ES-I3 (cell line): ENCODE data around the gene DTNB.

Experiments
- H3K36me3 ChIP-seq: 2 replicates; pipeline ENCODE4 v1.6.1; 2013; ENCODE audit warnings: mild to moderate bottlenecking, low read length, control low read depth, moderate library complexity; ENCODE audit not compliant: insufficient read depth
- H3K4me1 ChIP-seq: 2 replicates; pipeline ENCODE4 v1.6.1; 2013; ENCODE audit warnings: mild to moderate bottlenecking, control low read depth, low read length; ENCODE audit not compliant: insufficient read depth
- H3K9ac ChIP-seq: 2 replicates; pipeline ENCODE4 v1.6.1; 2013; ENCODE audit warnings: low read depth, mild to moderate bottlenecking, low read length, moderate library complexity
- H3K9me3 ChIP-seq: 2 replicates; pipeline ENCODE4 v1.6.1; 2013; ENCODE audit warnings: mild to moderate bottlenecking, low read length, moderate library complexity; ENCODE audit not compliant: control insufficient read depth, insufficient read depth

DTNB gene

GRCh38 chr2:25375989-25376545 is 297.3 kb downstream of the DTNB start:
- Histone ChIP-seq H3K4me1 (peaks cover 6% of the 10 kb centered on the region), H3K9me3 (no peaks in the 10 kb centered on the region), H3K9ac (peak overlapping the region; percentile 7; the same call in 1 of the 2 replicates), H3K36me3 (no peaks in the 10 kb centered on the region)

- Histone ChIP-seq H3K4me1 (peaks cover 6% of the 10 kb centered on the region), H3K9ac (no peak overlapping the region), H3K36me3 (no peaks in the 10 kb centered on the region), H3K9me3 (no peaks in the 10 kb centered on the region)
These were observed 297.9 kb downstream of the DTNB start for GRCh38 chr2:25375371-25375988.

- Histone ChIP-seq H3K4me1 (peaks cover 6% of the 10 kb centered on the region), H3K9ac (no peak overlapping the region), H3K9me3 (no peaks in the 10 kb centered on the region), H3K36me3 (no peaks in the 10 kb centered on the region)
These were observed 298.6 kb downstream of the DTNB start for GRCh38 chr2:25374827-25375226.

- H3K4me1 ChIP-seq: peaks cover 6% of the 10 kb centered on the region
- no peak overlapping the region for H3K9ac ChIP-seq
- H3K36me3 ChIP-seq: no peaks in the 10 kb centered on the region
- no peaks in the 10 kb centered on the region for H3K9me3 ChIP-seq
These were observed 299.0 kb downstream of the DTNB start for GRCh38 chr2:25374411-25374810.

GRCh38 chr2:25373269-25373981 is 300.0 kb downstream of the DTNB start:
- peaks cover 6% of the 10 kb centered on the region for H3K4me1 ChIP-seq
- no peaks in the 10 kb centered on the region for H3K9me3 ChIP-seq
- H3K9ac ChIP-seq: no peak overlapping the region
- no peaks in the 10 kb centered on the region for H3K36me3 ChIP-seq

GRCh38 chr2:25372405-25373268 is 300.7 kb downstream of the DTNB start:
- H3K9ac ChIP-seq: no peak overlapping the region

GRCh38 chr2:25371253-25372241 is 301.8 kb downstream of the DTNB start:
- Histone ChIP-seq H3K9me3 (no peaks in the 10 kb centered on the region), H3K4me1 (no peaks in the 10 kb centered on the region; the same call in 1 of the 2 replicates), H3K9ac (no peak overlapping the region), H3K36me3 (no peaks in the 10 kb centered on the region)

More at GRCh38 chr2:25372405-25373268, 300.7 kb downstream of the DTNB start:
- Histone ChIP-seq H3K9me3 (no peaks in the 10 kb centered on the region), H3K36me3 (no peaks in the 10 kb centered on the region), H3K4me1 (peaks cover 6% of the 10 kb centered on the region)

GRCh38 chr2:25369876-25370275 is 303.5 kb downstream of the DTNB start:
- H3K9ac ChIP-seq: no peak overlapping the region

GRCh38 chr2:25369439-25369838 is 303.9 kb downstream of the DTNB start:
- H3K36me3 ChIP-seq: no peaks in the 10 kb centered on the region
- no peaks in the 10 kb centered on the region for H3K9me3 ChIP-seq
- H3K4me1 ChIP-seq: 0 out of 2 replicates have a peak, but pooled peaks cover 4% of the 10 kb centered on the region
- no peak overlapping the region for H3K9ac ChIP-seq

More at GRCh38 chr2:25369876-25370275, 303.5 kb downstream of the DTNB start:
- Histone ChIP-seq H3K9me3 (no peaks in the 10 kb centered on the region), H3K4me1 (0 out of 2 replicates have a peak, but pooled peaks cover 3% of the 10 kb centered on the region), H3K36me3 (no peaks in the 10 kb centered on the region)

GRCh38 chr2:25368660-25369059 is 304.7 kb downstream of the DTNB start:
- H3K9me3 ChIP-seq: no peaks in the 10 kb centered on the region
- H3K9ac ChIP-seq: no peak overlapping the region

GRCh38 chr2:25367296-25367695 is 306.1 kb downstream of the DTNB start:
- Histone ChIP-seq H3K9ac (no peak overlapping the region), H3K4me1 (0 out of 2 replicates have a peak, but pooled peaks cover 6% of the 10 kb centered on the region), H3K36me3 (no peaks in the 10 kb centered on the region), H3K9me3 (no peaks in the 10 kb centered on the region)

More at GRCh38 chr2:25368660-25369059, 304.7 kb downstream of the DTNB start:
- 0 out of 2 replicates have a peak, but pooled peaks cover 4% of the 10 kb centered on the region for H3K4me1 ChIP-seq
- H3K36me3 ChIP-seq: no peaks in the 10 kb centered on the region

- Histone ChIP-seq H3K9me3 (no peaks in the 10 kb centered on the region), H3K4me1 (peaks cover 8% of the 10 kb centered on the region; the same call in 1 of the 2 replicates), H3K9ac (no peak overlapping the region), H3K36me3 (no peaks in the 10 kb centered on the region)
These were observed 306.7 kb downstream of the DTNB start for GRCh38 chr2:25366629-25367028.

- no peak overlapping the region for H3K9ac ChIP-seq
- H3K36me3 ChIP-seq: no peaks in the 10 kb centered on the region
- H3K9me3 ChIP-seq: no peaks in the 10 kb centered on the region
- peaks cover 8% of the 10 kb centered on the region; the same call in 1 of the 2 replicates for H3K4me1 ChIP-seq
These were observed 308.1 kb downstream of the DTNB start for GRCh38 chr2:25365241-25365640.
